ENCODE data around the gene WDR82.

GRCh38 chr3:52233108-52233591 is 45.3 kb downstream of the WDR82 start:
- TF ChIP-seq EZH2 (IDR thresholded peaks at IDR 0.05; ENCODE audit: borderline replicate concordance, low read length): no peak
- no peak for TF ChIP-seq CTCF (conservative IDR thresholded peaks at IDR 0.05 in 1 of 2, IDR thresholded peaks at IDR 0.05 in 1 of 2; ENCODE audit: extremely low read depth in 1 of 2, insufficient read depth in 1 of 2, low read depth in 1 of 2, low read length in 2 of 2)

Measured in mammary epithelial cell (primary cell).